ENCODE data around the gene RBMY1D. TPM values are rescaled to one million over a fixed set of nuclear protein-coding genes. Genes with fewer than 3 reads are reported as not detected.
"Not testable (repeated sequence)": the region's sequence is repeated elsewhere in the genome, so short reads cannot be mapped to it uniquely, and the experiment has no call there.

RBMY1D gene
- polyA plus RNA-seq (ENCODE audit: insufficient read length) = not detected
- long read RNA-seq, donor 1 = 0 reads
- long read RNA-seq, donor 2 = 0 reads
- long read RNA-seq, donor 3 = 0 reads
- long read RNA-seq, donor 4 = 0 reads
- long read RNA-seq, donor 5 = 0 reads
- long read RNA-seq, donor 6 = 0 reads
- long read RNA-seq, donor 7 = 0 reads
- long read RNA-seq, donor 8 = 0 reads

DNA sequence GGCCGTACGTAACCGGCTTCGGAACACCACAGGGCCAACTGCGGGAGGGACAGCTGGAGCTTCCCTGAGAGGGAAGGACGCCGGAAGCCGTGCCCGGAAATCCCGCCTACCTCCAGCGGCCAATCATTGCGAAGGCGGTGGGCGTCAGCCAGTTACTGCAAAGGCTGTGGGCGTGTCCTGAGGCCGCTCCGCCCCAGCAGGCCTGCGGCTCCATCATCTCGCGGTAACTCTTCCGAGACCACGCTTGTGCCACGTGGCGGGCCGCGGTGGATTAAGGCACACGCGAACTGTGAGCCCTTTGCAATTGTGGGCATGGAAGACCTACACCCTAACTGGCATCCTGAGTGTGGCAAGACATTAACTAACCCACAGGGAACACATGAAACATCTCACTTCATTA is at the start of gene RBMY1D:
TSS of gene RBMY1D (minus strand) at position 101 of the 400 bp plus-strand sequence. CDS start 2,013 bp downstream, outside the sequence.
- not testable (repeated sequence) for DNase-seq

DNA sequence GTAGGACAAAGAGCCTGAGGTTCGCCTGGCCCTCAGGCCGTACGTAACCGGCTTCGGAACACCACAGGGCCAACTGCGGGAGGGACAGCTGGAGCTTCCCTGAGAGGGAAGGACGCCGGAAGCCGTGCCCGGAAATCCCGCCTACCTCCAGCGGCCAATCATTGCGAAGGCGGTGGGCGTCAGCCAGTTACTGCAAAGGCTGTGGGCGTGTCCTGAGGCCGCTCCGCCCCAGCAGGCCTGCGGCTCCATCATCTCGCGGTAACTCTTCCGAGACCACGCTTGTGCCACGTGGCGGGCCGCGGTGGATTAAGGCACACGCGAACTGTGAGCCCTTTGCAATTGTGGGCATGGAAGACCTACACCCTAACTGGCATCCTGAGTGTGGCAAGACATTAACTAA is 23.6 kb upstream of the RBMY1D start, which contains the start of gene RBMY1E:
TSS of gene RBMY1E (minus strand) at position 101 of the 400 bp plus-strand sequence. CDS start 1,978 bp downstream, outside the sequence.
- not testable (repeated sequence) for DNase-seq

DNA sequence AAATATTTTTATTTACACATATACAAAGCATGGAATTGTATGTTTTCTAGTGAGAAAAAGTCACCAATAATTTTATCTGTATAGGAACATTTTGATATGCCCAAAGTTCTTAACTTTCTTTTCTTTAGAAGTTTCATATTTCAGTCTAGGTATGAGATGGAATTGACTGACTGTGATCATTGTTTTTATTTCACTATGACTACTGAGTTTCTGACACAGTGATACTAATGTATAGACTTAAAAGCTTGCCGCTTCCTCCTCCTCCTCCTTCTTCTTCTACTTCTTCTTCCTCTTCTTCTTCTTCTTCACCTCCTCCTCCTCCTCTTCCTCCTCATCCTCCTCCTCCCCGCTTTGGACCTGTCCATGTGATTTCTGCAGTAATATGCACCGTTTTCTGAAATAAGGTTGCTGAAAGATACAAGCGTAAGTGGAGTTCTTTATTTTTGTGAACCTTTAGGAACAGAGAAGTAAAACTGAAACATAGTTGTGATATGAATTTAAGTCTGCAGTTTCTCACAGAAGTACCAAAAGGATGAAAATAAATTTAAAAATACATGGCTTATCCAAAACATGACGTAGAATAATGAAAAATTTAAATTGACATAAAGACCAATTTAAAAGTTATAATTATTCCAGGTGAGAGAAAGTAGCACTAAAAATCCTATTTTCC is 24.8 kb downstream of the RBMY1D start:
- not testable (repeated sequence) for DNase-seq

DNA sequence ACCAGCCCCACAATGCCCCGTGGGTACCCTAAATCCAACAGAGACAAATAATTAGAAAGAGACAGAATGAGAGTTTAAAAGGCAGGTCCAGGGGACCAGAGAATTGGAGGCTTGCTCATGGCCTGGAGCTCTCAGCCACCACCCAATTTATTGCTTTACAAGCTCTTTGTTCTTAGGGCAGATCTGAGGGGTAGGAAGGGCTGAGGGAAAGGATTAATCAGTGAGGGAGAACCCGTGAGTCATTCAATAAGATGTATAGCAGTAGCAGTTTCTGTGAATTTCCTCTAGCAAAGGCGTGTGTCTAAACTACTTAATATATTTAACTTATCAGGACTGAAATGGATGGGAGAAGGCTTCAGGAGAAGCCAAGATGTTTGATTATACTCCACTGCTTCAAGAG is 48.8 kb downstream of the RBMY1D start:
- no peak for DNase-seq

DNA sequence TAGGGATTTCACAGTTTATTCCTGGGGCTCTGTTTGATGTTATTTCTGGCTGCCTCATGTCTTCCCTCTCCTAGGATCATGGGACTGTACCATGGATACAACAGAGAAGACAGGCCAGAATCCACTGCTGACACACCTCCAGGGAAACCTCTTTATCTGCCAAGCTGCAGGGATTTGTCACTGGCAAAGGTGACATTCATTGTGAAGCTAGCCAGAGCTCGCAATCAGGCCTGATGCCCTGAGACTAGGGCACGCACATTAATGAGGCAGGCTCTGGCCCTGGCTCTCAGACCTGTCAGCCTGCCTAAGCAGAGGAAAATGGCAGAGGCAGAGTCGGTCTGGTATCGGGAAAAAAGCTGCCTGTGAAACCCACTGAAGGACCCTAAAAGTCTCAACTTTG is 52.2 kb downstream of the RBMY1D start:
- DNase-seq = no peak

DNA sequence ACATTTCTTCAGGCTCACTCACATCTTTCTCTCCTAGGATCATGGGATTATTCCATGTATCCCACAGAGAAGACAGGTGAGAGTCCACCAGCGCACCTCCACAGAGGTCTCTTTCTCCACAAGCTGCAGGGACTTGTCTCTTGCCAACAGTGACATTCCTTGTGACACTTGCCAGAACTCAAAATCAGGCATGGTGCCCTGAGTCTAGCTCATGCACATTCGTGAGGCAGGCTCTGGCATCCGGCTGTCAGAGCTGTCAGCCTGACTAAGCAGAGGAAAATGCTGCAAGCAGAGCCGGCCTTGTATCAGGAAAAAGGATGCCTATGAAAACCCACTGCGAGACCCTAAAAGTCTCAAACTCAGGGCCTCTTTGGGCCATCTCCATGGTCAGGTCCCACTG is 54.8 kb downstream of the RBMY1D start:
- no peak for DNase-seq

DNA sequence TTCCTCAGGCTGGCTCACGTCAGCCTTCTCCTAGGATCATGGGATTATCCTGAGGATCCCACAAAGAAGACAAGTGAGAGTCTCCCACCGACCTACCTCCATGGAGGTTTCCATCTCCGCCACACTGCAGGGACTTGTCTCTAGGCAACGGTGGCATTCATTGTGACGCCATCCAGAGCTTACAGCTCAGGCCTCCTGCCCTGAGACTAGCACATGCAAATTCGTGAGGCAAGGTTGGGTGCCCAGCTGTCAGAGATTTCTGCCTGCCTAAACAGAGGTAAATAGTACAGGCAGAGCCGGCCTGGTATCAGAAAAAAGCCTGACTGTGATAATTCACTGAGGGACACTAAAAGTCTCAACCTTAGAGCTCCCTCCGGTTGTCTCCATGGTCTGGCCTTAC is 58.0 kb downstream of the RBMY1D start:
- no peak for DNase-seq

DNA sequence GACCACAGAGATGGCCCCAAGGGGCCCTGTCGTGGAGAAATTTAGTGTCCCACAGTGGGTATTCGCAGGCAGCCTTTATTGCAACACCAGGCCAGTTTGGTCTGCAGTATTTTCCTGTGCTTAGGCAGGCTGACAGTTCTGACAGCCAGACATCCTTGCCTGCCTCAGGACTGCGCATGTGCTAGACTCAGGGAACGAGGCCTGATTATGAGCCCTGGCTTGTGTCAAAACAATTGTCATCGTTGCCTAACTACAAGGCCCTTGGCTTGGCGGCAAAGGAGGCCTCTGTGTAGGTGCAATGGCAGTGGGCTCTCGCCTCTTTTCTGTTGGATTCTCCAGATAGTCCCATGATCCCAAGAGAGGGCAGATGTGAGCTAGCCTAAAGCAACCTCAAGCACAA is 59.3 kb downstream of the RBMY1D start:
- no peak for DNase-seq

Other genes starting within 250 kb of the RBMY1D start
- gene RBMY1E, start 23.5 kb upstream of the RBMY1D start, polyA plus RNA-seq (ENCODE audit: insufficient read length) = not detected